ENCODE results near the gene MGAT1. TPM values are rescaled to one million over a fixed set of nuclear protein-coding genes. Genes with fewer than 3 reads are reported as not detected.
"Not testable (repeated sequence)": the region's sequence is repeated elsewhere in the genome, so short reads cannot be mapped to it uniquely, and the experiment has no call there.

MGAT1 gene
- total RNA-seq, 1 donor from 2014 or later: 123 TPM

- TF ChIP-seq, protein P1, sequence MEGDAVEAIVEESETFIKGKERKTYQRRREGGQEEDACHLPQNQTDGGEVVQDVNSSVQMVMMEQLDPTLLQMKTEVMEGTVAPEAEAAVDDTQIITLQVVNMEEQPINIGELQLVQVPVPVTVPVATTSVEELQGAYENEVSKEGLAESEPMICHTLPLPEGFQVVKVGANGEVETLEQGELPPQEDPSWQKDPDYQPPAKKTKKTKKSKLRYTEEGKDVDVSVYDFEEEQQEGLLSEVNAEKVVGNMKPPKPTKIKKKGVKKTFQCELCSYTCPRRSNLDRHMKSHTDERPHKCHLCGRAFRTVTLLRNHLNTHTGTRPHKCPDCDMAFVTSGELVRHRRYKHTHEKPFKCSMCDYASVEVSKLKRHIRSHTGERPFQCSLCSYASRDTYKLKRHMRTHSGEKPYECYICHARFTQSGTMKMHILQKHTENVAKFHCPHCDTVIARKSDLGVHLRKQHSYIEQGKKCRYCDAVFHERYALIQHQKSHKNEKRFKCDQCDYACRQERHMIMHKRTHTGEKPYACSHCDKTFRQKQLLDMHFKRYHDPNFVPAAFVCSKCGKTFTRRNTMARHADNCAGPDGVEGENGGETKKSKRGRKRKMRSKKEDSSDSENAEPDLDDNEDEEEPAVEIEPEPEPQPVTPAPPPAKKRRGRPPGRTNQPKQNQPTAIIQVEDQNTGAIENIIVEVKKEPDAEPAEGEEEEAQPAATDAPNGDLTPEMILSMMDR (IDR thresholded peaks at IDR 0.05): no peak
- H3K4me1 Mint-ChIP-seq (ENCODE audit: low read depth): peaks cover 3% of the 10 kb centered on the region
- H3K27me3 Mint-ChIP-seq (ENCODE audit: low read depth): no peaks in the 10 kb centered on the region
- no peak overlapping the region for H3K4me3 Mint-ChIP-seq (ENCODE audit: unreplicated experiment)
- H3K27ac Mint-ChIP-seq (ENCODE audit: unreplicated experiment): no peak overlapping the region
- DNase-seq (ENCODE audit: low spot score): no peak
- H3K9me3 Mint-ChIP-seq (ENCODE audit: low read depth): peaks cover 7% of the 10 kb centered on the region
- H3K36me3 Mint-ChIP-seq (ENCODE audit: low read depth): peaks cover 2% of the 10 kb centered on the region
Observed at GRCh38 chr5:180837478-180837877, 34.9 kb upstream of the MGAT1 start.

DNA sequence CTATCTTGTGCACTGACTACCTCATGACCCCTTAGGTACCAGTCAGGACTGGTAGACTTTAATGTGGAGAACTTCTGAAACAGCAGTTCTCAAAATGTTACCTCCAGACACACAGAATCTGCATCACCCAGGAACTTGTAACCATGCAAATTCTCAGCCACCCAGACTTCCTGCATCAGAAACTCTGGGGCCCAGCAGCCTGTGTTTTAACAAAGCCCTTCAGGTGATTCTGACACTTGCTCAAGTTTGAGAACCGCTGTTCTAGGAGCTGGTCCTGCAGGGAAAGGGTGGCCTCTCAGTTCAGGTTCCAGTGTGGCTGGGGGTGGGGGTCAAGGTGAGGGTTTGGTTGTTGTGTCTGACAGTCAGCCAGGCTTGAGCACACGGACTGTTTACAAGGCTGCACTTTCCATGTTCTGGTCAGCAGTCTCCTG lies 30.0 kb upstream of the MGAT1 start:
- TF ChIP-seq, protein P1 (IDR thresholded peaks at IDR 0.05): no peak
- H3K27ac Mint-ChIP-seq (ENCODE audit: unreplicated experiment): no peak overlapping the region
- peak overlapping the region; percentile 13 for H3K4me3 Mint-ChIP-seq (ENCODE audit: unreplicated experiment)
- no peak for DNase-seq (ENCODE audit: low spot score)
- peaks cover 8% of the 10 kb centered on the region for H3K9me3 Mint-ChIP-seq (ENCODE audit: low read depth)
- peaks cover 12% of the 10 kb centered on the region for H3K36me3 Mint-ChIP-seq (ENCODE audit: low read depth)
- H3K4me1 Mint-ChIP-seq (ENCODE audit: low read depth): peaks cover 21% of the 10 kb centered on the region
- no peaks in the 10 kb centered on the region for H3K27me3 Mint-ChIP-seq (ENCODE audit: low read depth)

GRCh38 chr5:180831139-180832093 lies 28.8 kb upstream of the MGAT1 start:
- Mint-ChIP-seq H3K27ac (ENCODE audit: unreplicated experiment) (peak overlapping the region; percentile 95), H3K4me1 (ENCODE audit: low read depth) (peaks cover 23% of the 10 kb centered on the region), H3K4me3 (ENCODE audit: unreplicated experiment) (peak overlapping the region; percentile 98), H3K36me3 (ENCODE audit: low read depth) (peaks cover 12% of the 10 kb centered on the region), H3K9me3 (ENCODE audit: low read depth) (peaks cover 8% of the 10 kb centered on the region), H3K27me3 (ENCODE audit: low read depth) (no peaks in the 10 kb centered on the region)
- TF ChIP-seq, protein P1 (IDR thresholded peaks at IDR 0.05): peak; percentile 51
- DNase-seq (ENCODE audit: low spot score): no peak

- TF ChIP-seq, protein P1 (IDR thresholded peaks at IDR 0.05): no peak
- H3K9me3 Mint-ChIP-seq (ENCODE audit: low read depth): peaks cover 8% of the 10 kb centered on the region
- no peak for DNase-seq (ENCODE audit: low spot score)
- H3K36me3 Mint-ChIP-seq (ENCODE audit: low read depth): peaks cover 12% of the 10 kb centered on the region
- no peaks in the 10 kb centered on the region for H3K27me3 Mint-ChIP-seq (ENCODE audit: low read depth)
- H3K4me1 Mint-ChIP-seq (ENCODE audit: low read depth): peaks cover 32% of the 10 kb centered on the region
- peak overlapping the region; percentile 85 for H3K27ac Mint-ChIP-seq (ENCODE audit: unreplicated experiment)
- peak overlapping the region; percentile 98 for H3K4me3 Mint-ChIP-seq (ENCODE audit: unreplicated experiment)
Observed at GRCh38 chr5:180830253-180831138, 27.9 kb upstream of the MGAT1 start.

- H3K27me3 Mint-ChIP-seq (ENCODE audit: low read depth): no peaks in the 10 kb centered on the region
- H3K4me1 Mint-ChIP-seq (ENCODE audit: low read depth): peaks cover 40% of the 10 kb centered on the region
- H3K9me3 Mint-ChIP-seq (ENCODE audit: low read depth): peaks cover 8% of the 10 kb centered on the region
- TF ChIP-seq, protein P1 (IDR thresholded peaks at IDR 0.05): no peak
- H3K36me3 Mint-ChIP-seq (ENCODE audit: low read depth): peaks cover 12% of the 10 kb centered on the region
- DNase-seq (ENCODE audit: low spot score): no peak
- H3K27ac Mint-ChIP-seq (ENCODE audit: unreplicated experiment): no peak overlapping the region
- peak overlapping the region; percentile 98 for H3K4me3 Mint-ChIP-seq (ENCODE audit: unreplicated experiment)
Observed at GRCh38 chr5:180829726-180830125, 27.1 kb upstream of the MGAT1 start.

GRCh38 chr5:180828756-180829531 lies 26.3 kb upstream of the MGAT1 start:
- H3K36me3 Mint-ChIP-seq (ENCODE audit: low read depth): peaks cover 10% of the 10 kb centered on the region
- not testable (repeated sequence) for H3K27me3 Mint-ChIP-seq (ENCODE audit: low read depth); DNase-seq (ENCODE audit: low spot score); H3K9me3 Mint-ChIP-seq (ENCODE audit: low read depth); H3K27ac Mint-ChIP-seq (ENCODE audit: unreplicated experiment)
- peaks cover 42% of the 10 kb centered on the region for H3K4me1 Mint-ChIP-seq (ENCODE audit: low read depth)
- H3K4me3 Mint-ChIP-seq (ENCODE audit: unreplicated experiment): peak overlapping the region; percentile 38

- not testable (repeated sequence) for H3K4me3 Mint-ChIP-seq (ENCODE audit: unreplicated experiment); H3K27ac Mint-ChIP-seq (ENCODE audit: unreplicated experiment); DNase-seq (ENCODE audit: low spot score); H3K9me3 Mint-ChIP-seq (ENCODE audit: low read depth); H3K27me3 Mint-ChIP-seq (ENCODE audit: low read depth)
- Mint-ChIP-seq H3K4me1 (ENCODE audit: low read depth) (peaks cover 38% of the 10 kb centered on the region), H3K36me3 (ENCODE audit: low read depth) (peaks cover 10% of the 10 kb centered on the region)
Observed at GRCh38 chr5:180827374-180827773, 24.8 kb upstream of the MGAT1 start.
